HepG2 (cell line): ENCODE results near the gene PHC1. TPM values are rescaled to one million over a fixed set of nuclear protein-coding genes. Genes with fewer than 3 reads are reported as not detected.
A peak's percentile ranks its signal among the peaks of the same experiment; 100 is the strongest.

ENCODE experiments used
- CENPT ChIP-seq: sonication (generic); formaldehyde crosslinking; IDR thresholded peaks from 2 replicates; pipeline ENCODE4 v1.8.0; 2022; ENCODE audit warnings: low read depth, mild to moderate bottlenecking, moderate library complexity, missing genetic modification reagents
- ETV6 ChIP-seq: sonication (generic); formaldehyde crosslinking; conservative IDR thresholded peaks from 2 replicates; pipeline ENCODE4 v1.4.0; 2020; ENCODE audit warnings: missing genetic modification reagents
- FOSL2 ChIP-seq: sonication (generic); formaldehyde crosslinking; IDR thresholded peaks from 2 replicates; pipeline ENCODE4 v1.4.0; 2020; ENCODE audit warnings: missing genetic modification reagents
- FOXO1 ChIP-seq: sonication (generic); formaldehyde crosslinking; IDR thresholded peaks from 2 replicates; pipeline ENCODE4 v1.4.0; 2020; ENCODE audit warnings: missing genetic modification reagents
- HES4 ChIP-seq: sonication (generic); formaldehyde crosslinking; IDR thresholded peaks from 2 replicates; pipeline ENCODE4 v1.9.0; 2021; ENCODE audit warnings: mild to moderate bottlenecking, missing genetic modification reagents, borderline replicate concordance
- KLF9 ChIP-seq: IDR thresholded peaks from 2 replicates; pipeline ENCODE4 v1.6.1; 2016; ENCODE audit warnings: low read depth
- MBD4 ChIP-seq: IDR thresholded peaks from 2 replicates; pipeline ENCODE4 v1.6.1; 2012; ENCODE audit warnings: low read length, inconsistent platforms, borderline replicate concordance
- MEIS1 ChIP-seq: sonication (generic); formaldehyde crosslinking; IDR thresholded peaks from 2 replicates; pipeline ENCODE4 v1.9.0; 2021; ENCODE audit warnings: mild to moderate bottlenecking, missing genetic modification reagents, moderate library complexity, borderline replicate concordance
- RAD51 ChIP-seq: fragments of 450-650 bp; IDR thresholded peaks from 2 replicates; pipeline ENCODE4 v1.6.1; 2016; ENCODE audit warnings: borderline replicate concordance
- RFX1 ChIP-seq: fragments of 450-650 bp; IDR thresholded peaks from 2 replicates; pipeline ENCODE4 v1.6.1; 2017
- SOX13 ChIP-seq, 3 experiments: fragments of 450-650 bp in 1 of 3; sonication (generic) in 1 of 3; formaldehyde crosslinking in 1 of 3; IDR thresholded peaks in 2 of 3; conservative IDR thresholded peaks in 1 of 3; 2 replicates each; pipeline versions ENCODE4 v1.5.0 to v1.6.1; 2016 to 2020; ENCODE audit warnings: antibody characterized with exemption in 1 of 3, mild to moderate bottlenecking in 1 of 3, missing compliant biosample characterization in 1 of 3, missing genetic modification reagents in 1 of 3, moderate library complexity in 1 of 3
- SP140L ChIP-seq: sonication (generic); formaldehyde crosslinking; IDR thresholded peaks from 2 replicates; pipeline ENCODE4 v1.4.0; 2020; ENCODE audit warnings: missing genetic modification reagents, borderline replicate concordance
- SRSF1 ChIP-seq: fragments of 200-400 bp; formaldehyde crosslinking; optimal IDR thresholded peaks from 2 replicates; pipeline ENCODE3; 2017; ENCODE audit warnings: mild to moderate bottlenecking, low read depth, low read length, moderate library complexity
- THAP11 ChIP-seq: IDR thresholded peaks from 2 replicates; pipeline ENCODE4 v1.6.1; 2016; ENCODE audit warnings: missing biosample characterization, missing genetic modification reagents
- ZNF484 ChIP-seq: sonication (generic); formaldehyde crosslinking; IDR thresholded peaks from 2 replicates; pipeline ENCODE4 v1.5.1; 2020; ENCODE audit warnings: mild to moderate bottlenecking, low read depth, missing genetic modification reagents, borderline replicate concordance
- ZNF547 ChIP-seq: sonication (generic); formaldehyde crosslinking; IDR thresholded peaks from 2 replicates; pipeline ENCODE4 v1.5.1; 2020; ENCODE audit warnings: mild to moderate bottlenecking, missing genetic modification reagents
- ZNF761 ChIP-seq: sonication (generic); formaldehyde crosslinking; conservative IDR thresholded peaks from 2 replicates; pipeline ENCODE4 v1.4.0; 2020; ENCODE audit warnings: mild to moderate bottlenecking, missing genetic modification reagents
- polyA plus RNA-seq, 8 experiments: library from polyadenylated mRNA; depleted of rRNA in 3 of 8; stranded (reverse) in 7 of 8; unstranded in 1 of 8; fragments of >200 nt; fragmentation: Illumina TruSeq in 4 of 8; extraction: Trizol in 4 of 8; gene quantifications; 2 replicates each; pipeline versions ENCODE4 v1.2.1 to v1.2.3, GENCODE V29; 2011 to 2016; ENCODE audit warnings: low read depth in 4 of 8, missing spikeins in 1 of 8, mixed read lengths in 1 of 8; ENCODE audit not compliant: insufficient read depth in 1 of 8
- total RNA-seq, 5 experiments: library from RNA; depleted of rRNA; stranded (reverse); fragments of >200 nt; fragmentation: Illumina TruSeq; extraction: Trizol; gene quantifications; 2 replicates each; pipeline ENCODE4 v1.2.3, GENCODE V29; 2016; ENCODE audit warnings: low read depth in 1 of 5
- TF ChIP-seq, protein P1 (sequence below): sonication (generic); formaldehyde crosslinking; IDR thresholded peaks from 2 replicates; pipeline ENCODE4 v1.4.0; 2020; ENCODE audit warnings: missing genetic modification reagents
- TF ChIP-seq, protein P2 (sequence below): sonication (generic); formaldehyde crosslinking; IDR thresholded peaks from 2 replicates; pipeline ENCODE4 v1.5.0; 2020; ENCODE audit warnings: mild to moderate bottlenecking, missing genetic modification reagents
- TF ChIP-seq, protein P3 (sequence below): sonication (generic); formaldehyde crosslinking; IDR thresholded peaks from 2 replicates; pipeline ENCODE4 v1.5.0; 2020; ENCODE audit warnings: missing genetic modification reagents
- TF ChIP-seq, protein P4 (sequence below): sonication (generic); formaldehyde crosslinking; IDR thresholded peaks from 2 replicates; pipeline ENCODE4 v1.8.1; 2023; ENCODE audit warnings: mild to moderate bottlenecking, moderate library complexity, missing genetic modification reagents
- TF ChIP-seq, protein P5 (sequence below): sonication (generic); formaldehyde crosslinking; IDR thresholded peaks from 2 replicates; pipeline ENCODE4 v1.5.0; 2020; ENCODE audit warnings: mild to moderate bottlenecking, missing genetic modification reagents, moderate library complexity

The PHC1 gene
- total and polyA plus RNA-seq, 2 of the 13 experiments (the other 11 are each of a cell fraction or from before 2014, with no cell fraction given): 9.4 to 35.0 TPM

DNA sequence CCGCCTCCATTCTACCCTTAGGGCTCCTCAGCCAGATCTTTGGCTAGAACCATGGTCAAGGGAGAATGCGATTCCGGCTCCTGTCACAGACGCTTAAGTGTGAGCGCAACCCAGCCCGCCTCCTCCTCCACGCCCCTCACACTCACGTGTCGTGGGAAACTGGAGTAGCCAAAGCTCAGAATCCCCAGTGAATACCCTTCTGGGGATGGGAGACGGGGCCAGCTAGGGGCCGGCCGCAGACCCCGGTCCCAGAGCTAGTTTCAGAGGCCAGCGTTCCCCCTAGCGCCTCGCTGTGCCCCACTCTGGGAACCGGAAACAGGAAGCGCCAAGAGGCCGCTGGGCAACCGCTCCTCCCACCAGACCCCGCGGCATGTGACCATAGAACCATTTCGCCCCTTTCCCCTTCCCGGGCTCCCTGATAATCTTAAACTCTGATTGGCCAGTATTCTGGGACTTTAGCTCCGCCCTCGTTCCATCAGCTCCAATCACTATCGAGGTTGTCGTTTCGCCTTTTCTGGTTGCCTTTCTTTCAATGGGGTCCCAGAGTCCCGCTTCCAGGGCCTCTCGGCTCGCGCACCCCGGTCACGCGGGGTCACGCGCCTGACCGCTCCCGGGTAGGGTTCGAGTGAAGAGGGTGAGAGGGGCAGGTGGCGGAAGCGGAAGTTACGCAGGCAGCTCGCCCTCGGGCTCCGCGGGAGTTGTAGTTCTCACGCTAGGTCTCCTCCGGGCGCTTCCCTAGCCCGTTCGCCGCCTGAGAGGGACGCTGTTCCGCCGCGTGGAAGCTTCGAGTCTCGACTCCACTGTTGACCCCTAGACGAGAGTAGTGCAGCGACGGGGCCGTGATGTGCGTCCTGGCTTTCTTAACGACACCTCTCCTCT is 35.3 kb downstream of the PHC1 start, which contains the start of gene M6PR (continued):
- TF ChIP-seq, protein P1, sequence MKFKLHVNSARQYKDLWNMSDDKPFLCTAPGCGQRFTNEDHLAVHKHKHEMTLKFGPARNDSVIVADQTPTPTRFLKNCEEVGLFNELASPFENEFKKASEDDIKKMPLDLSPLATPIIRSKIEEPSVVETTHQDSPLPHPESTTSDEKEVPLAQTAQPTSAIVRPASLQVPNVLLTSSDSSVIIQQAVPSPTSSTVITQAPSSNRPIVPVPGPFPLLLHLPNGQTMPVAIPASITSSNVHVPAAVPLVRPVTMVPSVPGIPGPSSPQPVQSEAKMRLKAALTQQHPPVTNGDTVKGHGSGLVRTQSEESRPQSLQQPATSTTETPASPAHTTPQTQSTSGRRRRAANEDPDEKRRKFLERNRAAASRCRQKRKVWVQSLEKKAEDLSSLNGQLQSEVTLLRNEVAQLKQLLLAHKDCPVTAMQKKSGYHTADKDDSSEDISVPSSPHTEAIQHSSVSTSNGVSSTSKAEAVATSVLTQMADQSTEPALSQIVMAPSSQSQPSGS (CRISPR knock-in tag): no peak; the same call in 1 of the 2 replicates
- TF ChIP-seq MEIS1 (CRISPR knock-in tag) (peak; percentile 91), ETV6 (peak; percentile 22; the same call in 1 of the 2 replicates), ZNF761 (CRISPR knock-in tag) (no peak), ZNF547 (no peak; the same call in none of the 2 replicates), ZNF484 (CRISPR knock-in tag) (no peak), RAD51 (peak; percentile 74), KLF9 (CRISPR knock-in tag) (peak; percentile 46; the same call in 1 of the 2 replicates), THAP11 (CRISPR knock-in tag) (peak; percentile 100), HES4 (CRISPR knock-in tag) (peak; percentile 44), FOSL2 (CRISPR knock-in tag) (peak; percentile 52), RFX1 (no peak), FOXO1 (CRISPR knock-in tag) (peak; percentile 73), CENPT (CRISPR knock-in tag) (no peak), SRSF1 (no peak), MBD4 (no peak), SOX13 (IDR thresholded peaks at IDR 0.05) (no peak), SOX13 (CRISPR knock-in tag; conservative IDR thresholded peaks at IDR 0.05 in 1 of 2, IDR thresholded peaks at IDR 0.05 in 1 of 2) (no peak; a peak in 2 of 4 replicates), SP140L (no peak)
- TF ChIP-seq, protein P2, sequence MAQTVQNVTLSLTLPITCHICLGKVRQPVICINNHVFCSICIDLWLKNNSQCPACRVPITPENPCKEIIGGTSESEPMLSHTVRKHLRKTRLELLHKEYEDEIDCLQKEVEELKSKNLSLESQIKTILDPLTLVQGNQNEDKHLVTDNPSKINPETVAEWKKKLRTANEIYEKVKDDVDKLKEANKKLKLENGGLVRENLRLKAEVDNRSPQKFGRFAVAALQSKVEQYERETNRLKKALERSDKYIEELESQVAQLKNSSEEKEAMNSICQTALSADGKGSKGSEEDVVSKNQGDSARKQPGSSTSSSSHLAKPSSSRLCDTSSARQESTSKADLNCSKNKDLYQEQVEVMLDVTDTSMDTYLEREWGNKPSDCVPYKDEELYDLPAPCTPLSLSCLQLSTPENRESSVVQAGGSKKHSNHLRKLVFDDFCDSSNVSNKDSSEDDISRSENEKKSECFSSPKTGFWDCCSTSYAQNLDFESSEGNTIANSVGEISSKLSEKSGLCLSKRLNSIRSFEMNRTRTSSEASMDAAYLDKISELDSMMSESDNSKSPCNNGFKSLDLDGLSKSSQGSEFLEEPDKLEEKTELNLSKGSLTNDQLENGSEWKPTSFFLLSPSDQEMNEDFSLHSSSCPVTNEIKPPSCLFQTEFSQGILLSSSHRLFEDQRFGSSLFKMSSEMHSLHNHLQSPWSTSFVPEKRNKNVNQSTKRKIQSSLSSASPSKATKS (CRISPR knock-in tag): no peak
- TF ChIP-seq, protein P3, sequence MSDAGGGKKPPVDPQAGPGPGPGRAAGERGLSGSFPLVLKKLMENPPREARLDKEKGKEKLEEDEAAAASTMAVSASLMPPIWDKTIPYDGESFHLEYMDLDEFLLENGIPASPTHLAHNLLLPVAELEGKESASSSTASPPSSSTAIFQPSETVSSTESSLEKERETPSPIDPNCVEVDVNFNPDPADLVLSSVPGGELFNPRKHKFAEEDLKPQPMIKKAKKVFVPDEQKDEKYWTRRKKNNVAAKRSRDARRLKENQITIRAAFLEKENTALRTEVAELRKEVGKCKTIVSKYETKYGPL (CRISPR knock-in tag): 0 out of 2 replicates have a peak, but pooled peaks have one; percentile 66
- TF ChIP-seq, protein P4, sequence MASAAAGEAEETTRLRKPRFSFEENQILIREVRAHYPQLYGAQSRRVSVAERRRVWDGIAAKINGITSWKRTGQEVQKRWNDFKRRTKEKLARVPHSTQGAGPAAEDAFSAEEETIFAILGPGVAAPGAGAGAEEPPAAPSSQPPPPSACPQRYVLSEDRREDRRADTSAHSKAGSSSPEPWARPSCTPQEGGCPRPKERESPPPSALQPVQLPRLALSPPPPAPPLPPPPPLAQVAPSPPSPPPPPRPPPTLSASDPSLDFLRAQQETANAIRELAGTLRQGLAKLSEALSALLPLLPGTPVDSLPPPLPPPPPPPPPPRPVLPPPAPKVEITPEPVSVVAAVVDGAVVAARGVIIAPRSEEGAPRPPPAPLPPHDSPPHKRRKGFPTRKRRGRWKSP (CRISPR knock-in tag): peak; percentile 82
- TF ChIP-seq, protein P5, sequence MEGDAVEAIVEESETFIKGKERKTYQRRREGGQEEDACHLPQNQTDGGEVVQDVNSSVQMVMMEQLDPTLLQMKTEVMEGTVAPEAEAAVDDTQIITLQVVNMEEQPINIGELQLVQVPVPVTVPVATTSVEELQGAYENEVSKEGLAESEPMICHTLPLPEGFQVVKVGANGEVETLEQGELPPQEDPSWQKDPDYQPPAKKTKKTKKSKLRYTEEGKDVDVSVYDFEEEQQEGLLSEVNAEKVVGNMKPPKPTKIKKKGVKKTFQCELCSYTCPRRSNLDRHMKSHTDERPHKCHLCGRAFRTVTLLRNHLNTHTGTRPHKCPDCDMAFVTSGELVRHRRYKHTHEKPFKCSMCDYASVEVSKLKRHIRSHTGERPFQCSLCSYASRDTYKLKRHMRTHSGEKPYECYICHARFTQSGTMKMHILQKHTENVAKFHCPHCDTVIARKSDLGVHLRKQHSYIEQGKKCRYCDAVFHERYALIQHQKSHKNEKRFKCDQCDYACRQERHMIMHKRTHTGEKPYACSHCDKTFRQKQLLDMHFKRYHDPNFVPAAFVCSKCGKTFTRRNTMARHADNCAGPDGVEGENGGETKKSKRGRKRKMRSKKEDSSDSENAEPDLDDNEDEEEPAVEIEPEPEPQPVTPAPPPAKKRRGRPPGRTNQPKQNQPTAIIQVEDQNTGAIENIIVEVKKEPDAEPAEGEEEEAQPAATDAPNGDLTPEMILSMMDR (CRISPR knock-in tag): peak; percentile 93
